DMS153 treated with DMSO at 0.1 percent for 48 hours (cell line): ENCODE results near the gene TESK1.
"Not testable (repeated sequence)": the region's sequence is repeated elsewhere in the genome, so short reads cannot be mapped to it uniquely, and the experiment has no call there.

Experiments used
- DNase-seq: peaks from one replicate; lab custom pipeline; 2025; ENCODE audit not compliant: unreplicated experiment; lab: John Stamatoyannopoulos, UW

The TESK1 gene

DNA sequence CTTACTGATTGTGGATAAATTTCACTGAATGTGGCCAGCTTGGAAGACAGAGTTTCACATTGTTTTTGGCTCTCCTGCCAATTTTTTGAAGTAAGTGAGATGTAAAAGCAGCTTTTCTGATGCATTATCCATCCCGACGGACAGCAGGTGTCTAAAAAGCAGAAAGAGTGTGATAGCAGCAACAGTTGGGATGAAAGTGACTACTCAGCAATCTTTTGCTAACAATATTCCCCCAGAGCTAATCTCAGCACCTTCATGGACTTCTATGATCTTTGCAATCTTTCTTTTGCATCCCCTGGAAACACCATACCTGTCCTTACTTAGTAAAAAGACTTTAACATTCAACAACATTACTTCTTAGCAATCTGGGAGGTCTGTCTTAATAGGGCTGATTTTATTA lies 7.8 kb downstream of the TESK1 start:
- no peak for DNase-seq

- no peak for DNase-seq
These were observed 11.1 kb downstream of the TESK1 start for GRCh38 chr9:35615981-35616680.

- DNase-seq: peak; percentile 53
These were observed 11.8 kb downstream of the TESK1 start for GRCh38 chr9:35616681-35617459.

- no peak for DNase-seq
These were observed 12.5 kb downstream of the TESK1 start for GRCh38 chr9:35617548-35617947.

DNA sequence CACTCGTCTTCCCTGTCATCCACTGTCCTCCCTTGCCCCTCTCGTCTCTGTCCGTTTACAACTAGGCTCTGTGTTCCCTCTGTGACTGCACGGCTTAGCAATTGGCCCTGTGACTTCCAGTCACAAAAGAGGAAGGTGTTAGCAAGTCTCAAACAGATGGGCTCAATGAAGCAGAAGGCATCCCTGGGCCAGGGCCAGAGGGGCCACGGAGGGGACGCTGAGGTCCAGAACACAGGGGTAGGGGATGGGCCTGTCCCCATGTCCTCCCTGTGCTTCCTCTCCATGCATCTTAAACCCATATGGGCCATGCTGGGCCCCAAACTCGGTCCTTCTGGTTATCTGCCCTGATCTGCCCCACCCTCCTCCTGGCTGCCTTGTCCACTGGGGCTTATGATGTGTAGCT lies 13.3 kb downstream of the TESK1 start, which contains the start of gene CD72:
Gene CD72, minus strand, starts transcription at position 89 of the 403 bp plus-strand sequence. CDS start 110 bp downstream, outside the sequence.
- no peak for DNase-seq

GRCh38 chr9:35618854-35619799 lies 14.1 kb downstream of the TESK1 start:
- DNase-seq: no peak

DNA sequence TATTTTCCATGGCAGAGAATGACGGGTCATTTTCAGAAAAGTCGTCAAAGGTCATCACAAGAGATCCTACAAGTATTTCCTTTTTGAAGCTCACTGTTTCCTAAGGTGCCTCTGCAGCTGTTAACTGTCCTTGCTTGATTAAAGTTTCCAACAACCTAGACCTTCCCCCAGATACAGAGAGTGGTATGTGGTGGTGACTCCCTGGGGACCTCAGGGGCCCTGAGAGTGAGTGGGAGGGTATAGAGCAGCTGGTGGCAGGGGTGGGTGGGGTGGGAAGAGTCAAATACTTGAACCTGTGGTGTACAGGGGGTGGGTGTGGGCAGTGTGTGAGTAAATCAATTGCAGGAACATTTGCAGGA lies 14.7 kb downstream of the TESK1 start:
- no peak for DNase-seq

DNA sequence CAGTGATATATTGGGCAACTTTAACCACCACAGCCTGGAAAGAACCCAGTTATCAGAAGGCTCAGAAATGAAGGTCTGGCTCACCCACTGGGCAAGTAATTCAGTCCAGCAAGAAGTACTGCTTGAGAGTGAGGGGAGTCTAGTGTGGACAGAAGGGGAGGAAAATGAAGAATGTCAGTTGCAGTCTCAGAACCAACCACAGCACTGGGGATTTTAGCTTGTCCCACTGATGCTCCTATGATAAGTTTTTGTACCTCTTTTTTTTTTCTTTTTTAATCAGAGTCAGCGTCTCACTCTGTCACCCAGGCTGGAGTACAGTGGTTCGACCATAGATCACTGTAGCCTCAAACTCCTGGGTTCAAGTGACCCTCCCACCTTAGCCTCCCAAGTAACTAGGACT lies 22.5 kb downstream of the TESK1 start:
- no peak for DNase-seq

DNA sequence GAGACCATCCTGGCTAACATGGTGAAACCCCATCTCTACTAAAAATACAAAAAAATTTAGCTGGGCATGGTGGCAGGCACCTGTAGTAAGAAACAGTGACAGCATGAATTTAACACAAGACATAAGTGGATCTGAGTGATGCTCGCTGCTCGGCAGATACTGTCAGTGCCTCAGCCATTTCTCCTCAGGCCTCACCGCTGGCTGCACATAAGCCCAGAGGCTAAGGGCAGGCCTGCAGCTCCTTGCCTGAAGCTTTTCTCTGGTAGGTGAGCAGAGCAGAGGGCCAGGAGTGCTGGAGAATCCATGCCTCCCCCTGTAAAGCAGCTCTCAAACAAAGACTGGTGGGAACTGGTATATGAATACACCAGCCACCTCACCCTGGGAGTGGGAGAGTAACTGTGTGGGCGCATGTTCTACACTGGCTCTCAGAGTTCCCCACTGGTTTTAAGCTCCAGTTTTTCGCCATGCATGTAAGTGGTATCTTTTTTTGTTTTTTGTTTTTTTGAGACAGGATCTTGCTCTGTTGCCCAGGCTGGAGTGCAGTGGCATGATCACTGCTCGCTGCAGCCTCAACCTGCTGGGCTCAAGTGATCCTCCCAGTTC lies 23.4 kb downstream of the TESK1 start:
- DNase-seq: no peak

DNA sequence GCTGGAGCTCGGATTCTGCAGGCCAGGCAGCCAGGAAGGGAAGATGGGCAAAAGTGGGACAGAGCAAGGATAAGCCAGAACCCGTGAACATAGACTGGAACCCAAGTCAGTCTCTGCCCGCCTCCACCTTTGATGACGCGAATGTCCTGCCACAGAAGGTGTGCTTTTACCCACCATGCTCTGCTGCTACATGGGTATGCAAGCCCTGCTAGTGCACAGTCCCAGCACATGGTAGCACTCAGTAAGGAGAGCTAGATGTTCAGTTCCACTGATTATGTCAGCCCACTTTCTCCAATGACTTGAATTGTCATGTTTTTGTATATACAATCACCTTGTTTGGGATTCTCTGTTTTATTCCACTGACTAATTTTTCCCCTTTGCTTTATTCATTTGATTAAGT lies 24.5 kb downstream of the TESK1 start:
- no peak for DNase-seq

GRCh38 chr9:35635730-35636129 lies 30.7 kb downstream of the TESK1 start:
- no peak for DNase-seq

DNA sequence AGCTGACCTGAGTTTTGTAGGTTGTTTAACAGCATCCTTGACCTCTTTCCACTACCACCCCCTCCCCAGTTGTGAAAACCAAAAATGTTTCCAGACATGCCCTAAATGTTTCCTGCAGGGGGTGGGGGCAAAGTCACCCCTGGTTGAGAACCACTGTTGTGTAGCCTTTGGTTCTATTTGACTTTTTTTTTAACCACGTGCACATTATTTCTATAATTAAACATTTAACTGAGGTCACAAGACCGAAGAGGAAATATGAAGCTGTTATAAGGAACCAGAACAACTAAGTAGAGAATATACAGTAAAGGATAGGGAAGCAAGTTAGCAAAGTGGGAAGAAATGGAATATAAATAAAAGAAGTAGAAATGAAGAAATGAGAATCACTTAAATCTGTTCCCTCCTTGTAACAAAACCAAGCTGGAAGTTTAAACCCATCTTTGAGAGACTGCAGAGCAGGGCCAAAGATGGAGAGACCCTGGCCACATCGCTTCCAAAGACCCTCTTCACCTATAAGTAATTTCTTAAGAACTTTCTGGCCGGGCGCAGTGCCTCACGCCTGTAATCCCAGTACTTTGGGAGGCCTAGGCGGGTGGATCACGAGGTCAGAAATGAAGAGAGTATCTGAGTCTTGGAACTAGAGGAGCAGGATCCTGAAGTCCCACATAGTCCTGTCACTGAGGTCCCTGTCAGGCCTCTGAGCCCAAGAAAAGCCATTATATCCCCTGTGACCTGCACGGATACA lies 31.2 kb downstream of the TESK1 start:
- no peak for DNase-seq

DNA sequence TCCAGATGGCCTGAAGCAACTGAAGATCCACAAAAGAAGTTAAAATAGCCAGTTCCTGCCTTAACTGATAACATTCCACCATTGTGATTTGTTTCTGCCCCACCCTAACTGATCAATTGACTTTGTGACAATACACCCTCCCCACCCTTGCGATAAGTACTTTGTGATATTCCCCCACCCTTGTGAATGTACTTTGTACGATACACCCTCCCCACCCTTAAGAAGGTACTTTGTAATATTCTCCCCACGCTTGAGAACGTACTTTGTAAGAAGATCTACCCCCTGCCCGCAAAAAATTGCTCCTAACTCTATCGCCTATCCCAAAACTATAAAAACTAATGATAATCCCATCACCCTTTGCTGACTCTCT lies 31.8 kb downstream of the TESK1 start:
- DNase-seq: not testable (repeated sequence)

DNA sequence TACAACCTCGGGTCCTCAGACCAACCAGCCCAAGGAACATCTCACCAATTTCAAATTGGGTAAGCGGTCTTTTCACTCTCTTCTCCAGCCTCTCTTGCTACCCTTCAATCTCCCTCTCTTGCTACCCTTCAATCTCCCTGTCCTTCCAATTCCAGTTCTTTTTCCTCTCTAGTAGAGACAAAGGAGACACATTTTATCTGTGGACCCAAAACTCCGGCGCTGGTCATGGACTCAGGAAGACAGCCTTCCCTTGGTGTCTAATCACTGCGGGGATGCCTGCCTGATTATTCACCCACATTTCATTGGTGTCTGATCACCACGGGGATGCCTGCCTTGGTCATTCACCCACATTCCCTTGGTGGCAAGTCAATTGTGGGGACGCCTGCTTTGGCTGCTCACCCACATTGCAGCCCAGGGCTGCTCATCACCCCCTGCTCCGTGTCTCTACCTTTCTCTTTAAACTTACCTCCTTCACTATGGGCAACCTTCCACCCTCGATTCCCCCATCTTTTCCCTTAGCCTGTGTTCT lies 32.4 kb downstream of the TESK1 start:
- not testable (repeated sequence) for DNase-seq

- not testable (repeated sequence) for DNase-seq
These were observed 33.7 kb downstream of the TESK1 start for GRCh38 chr9:35638751-35639150.

DNA sequence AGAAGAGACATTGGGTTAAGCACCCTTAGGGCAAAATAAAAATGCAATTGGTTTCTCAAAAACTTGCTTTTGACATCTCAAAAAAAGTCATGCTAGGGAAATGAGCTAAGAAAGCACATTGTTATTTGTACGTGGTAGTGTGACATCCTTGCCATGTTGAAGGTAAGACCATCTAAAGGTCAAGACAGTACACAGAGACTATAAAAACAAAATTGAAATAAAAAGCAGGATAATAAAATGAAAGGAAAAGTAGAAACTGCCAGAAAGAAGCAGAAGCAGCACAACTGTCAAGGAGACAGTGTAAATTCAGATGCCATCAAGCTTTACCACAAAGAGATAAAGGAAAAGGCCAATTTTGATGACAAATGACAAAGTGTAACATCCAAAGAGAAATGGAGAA lies 34.2 kb downstream of the TESK1 start:
- not testable (repeated sequence) for DNase-seq

DNA sequence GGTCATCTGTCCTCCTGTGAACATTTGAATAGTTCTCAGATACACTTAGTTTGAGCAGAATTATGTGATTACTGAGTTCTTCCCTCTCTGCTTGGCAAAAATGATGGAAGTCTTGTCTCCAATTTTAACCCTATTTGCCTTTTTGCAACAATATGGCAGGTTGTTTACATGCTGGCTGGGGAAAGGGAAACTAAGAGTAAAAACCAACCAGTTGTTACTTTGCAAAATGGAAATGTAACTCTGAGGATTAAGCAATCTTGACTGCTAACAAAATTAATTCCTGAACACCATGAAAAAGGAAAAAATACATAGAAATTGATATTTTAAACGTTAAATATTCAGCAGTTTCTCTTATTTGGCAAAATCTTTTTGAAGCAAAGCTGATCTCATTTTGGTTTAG lies 34.6 kb downstream of the TESK1 start:
- no peak for DNase-seq

- not testable (repeated sequence) for DNase-seq
These were observed 35.4 kb downstream of the TESK1 start for GRCh38 chr9:35640431-35640830.

DNA sequence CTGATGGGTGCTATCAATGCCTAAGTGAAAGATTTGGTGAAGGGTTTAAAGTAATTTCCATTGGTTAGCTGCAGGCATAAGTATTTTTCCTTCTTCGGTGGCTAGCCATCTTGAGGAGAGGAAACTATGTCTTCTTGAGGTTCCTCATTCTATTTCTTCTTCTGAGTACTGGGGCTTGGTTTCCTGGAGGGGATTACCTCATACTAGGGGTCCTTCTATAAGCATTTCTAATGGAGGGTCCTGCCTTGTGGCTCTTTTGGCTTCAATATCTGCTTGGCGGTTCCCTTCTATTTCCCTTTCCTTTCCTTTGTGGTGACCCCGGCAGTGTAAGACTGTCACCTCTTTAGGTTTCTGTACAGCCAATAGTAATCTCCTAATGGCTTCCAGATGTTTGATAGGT lies 36.4 kb downstream of the TESK1 start:
- DNase-seq: not testable (repeated sequence)

- DNase-seq: no peak
These were observed 38.0 kb downstream of the TESK1 start for GRCh38 chr9:35643046-35643445.
